ENCODE data around the gene LSAMP. TPM values are rescaled to one million over a fixed set of nuclear protein-coding genes. Genes with fewer than 3 reads are reported as not detected.

The LSAMP gene
- total RNA-seq, 4 donors from 2014 or later: 1.2 to 3.0 (median 1.8) TPM

- no peaks in the 10 kb centered on the region for H3K27me3 ChIP-seq
- 92% methylated on average over 2 of the region's 2 CpGs for WGBS
- H3K4me1 ChIP-seq: no peaks in the 10 kb centered on the region
- no peaks in the 10 kb centered on the region for H3K36me3 ChIP-seq
- no peak for TF ChIP-seq POLR2AphosphoS5 (IDR thresholded peaks at IDR 0.05)
- no peak for TF ChIP-seq POLR2A (IDR thresholded peaks at IDR 0.05; ENCODE audit: low read depth)
- TF ChIP-seq CTCF (IDR thresholded peaks at IDR 0.05): no peak
- TF ChIP-seq EP300 (IDR thresholded peaks at IDR 0.05): no peak
- no peak overlapping the region for H3K4me3 ChIP-seq
- no peak for DNase-seq (ENCODE audit: extremely low spot score)
- no peaks in the 10 kb centered on the region for H3K9me3 ChIP-seq
- intact Hi-C loops (cut with DNase I): no loop called here
- H3K27ac ChIP-seq (replicated peaks in 1 of 4): no peak overlapping the region
Measured at GRCh38 chr3:116413319-116413718, 32.0 kb downstream of the LSAMP start.

GRCh38 chr3:116408473-116408872 is 36.8 kb downstream of the LSAMP start:
- H3K9me3 ChIP-seq: no peaks in the 10 kb centered on the region
- no peak overlapping the region for H3K4me3 ChIP-seq
- WGBS: 78% methylated on average over 2 of the region's 2 CpGs
- H3K4me1 ChIP-seq: no peaks in the 10 kb centered on the region
- intact Hi-C loops (cut with DNase I): no loop called here
- no peak for DNase-seq (ENCODE audit: extremely low spot score)
- no peak overlapping the region for H3K27ac ChIP-seq (replicated peaks in 1 of 4)
- H3K36me3 ChIP-seq: no peaks in the 10 kb centered on the region
- TF ChIP-seq POLR2A (IDR thresholded peaks at IDR 0.05; ENCODE audit: low read depth) (no peak), POLR2AphosphoS5 (IDR thresholded peaks at IDR 0.05) (no peak), CTCF (IDR thresholded peaks at IDR 0.05) (no peak), EP300 (IDR thresholded peaks at IDR 0.05) (no peak)
- no peaks in the 10 kb centered on the region for H3K27me3 ChIP-seq

DNA sequence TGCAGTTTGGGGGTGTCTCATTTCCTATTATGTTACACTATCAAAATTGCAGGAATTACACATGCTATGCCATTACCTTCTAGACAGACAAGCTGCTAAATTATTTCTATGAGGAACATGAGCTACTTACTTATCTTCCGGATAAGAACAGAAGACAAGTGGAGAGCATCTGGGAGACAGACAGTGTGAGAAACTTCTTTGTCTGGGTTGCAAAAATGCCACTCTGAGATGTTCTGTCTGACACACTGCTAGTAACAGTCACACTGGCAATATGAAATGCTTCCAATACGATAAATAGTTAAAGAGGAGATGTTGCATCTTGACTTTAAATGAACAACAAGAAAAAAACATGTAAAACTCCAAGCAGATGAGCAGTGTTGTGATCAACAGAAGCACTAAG is 40.1 kb downstream of the LSAMP start:
- Histone ChIP-seq H3K27me3 (no peaks in the 10 kb centered on the region), H3K9me3 (no peaks in the 10 kb centered on the region), H3K4me3 (no peak overlapping the region), H3K27ac (replicated peaks in 1 of 4) (no peak overlapping the region), H3K4me1 (no peaks in the 10 kb centered on the region), H3K36me3 (no peaks in the 10 kb centered on the region)
- TF ChIP-seq EP300 (IDR thresholded peaks at IDR 0.05): no peak
- no peak for TF ChIP-seq CTCF (IDR thresholded peaks at IDR 0.05)
- no peak for TF ChIP-seq POLR2A (IDR thresholded peaks at IDR 0.05; ENCODE audit: low read depth)
- no peak for TF ChIP-seq POLR2AphosphoS5 (IDR thresholded peaks at IDR 0.05)
- intact Hi-C loops (cut with DNase I): no loop called here
- DNase-seq (ENCODE audit: extremely low spot score): no peak
- WGBS: 80% methylated on average over 2 of the region's 2 CpGs

- Histone ChIP-seq H3K27ac (replicated peaks in 1 of 4) (no peak overlapping the region), H3K9me3 (no peaks in the 10 kb centered on the region), H3K36me3 (no peaks in the 10 kb centered on the region), H3K4me3 (no peak overlapping the region), H3K4me1 (no peaks in the 10 kb centered on the region), H3K27me3 (no peaks in the 10 kb centered on the region)
- TF ChIP-seq CTCF (IDR thresholded peaks at IDR 0.05): no peak
- no peak for DNase-seq (ENCODE audit: extremely low spot score)
- WGBS: 60% methylated on average over 2 of the region's 2 CpGs
- intact Hi-C loops (cut with DNase I): no loop called here
Measured at GRCh38 chr3:116399701-116400226, 45.5 kb downstream of the LSAMP start.

DNA sequence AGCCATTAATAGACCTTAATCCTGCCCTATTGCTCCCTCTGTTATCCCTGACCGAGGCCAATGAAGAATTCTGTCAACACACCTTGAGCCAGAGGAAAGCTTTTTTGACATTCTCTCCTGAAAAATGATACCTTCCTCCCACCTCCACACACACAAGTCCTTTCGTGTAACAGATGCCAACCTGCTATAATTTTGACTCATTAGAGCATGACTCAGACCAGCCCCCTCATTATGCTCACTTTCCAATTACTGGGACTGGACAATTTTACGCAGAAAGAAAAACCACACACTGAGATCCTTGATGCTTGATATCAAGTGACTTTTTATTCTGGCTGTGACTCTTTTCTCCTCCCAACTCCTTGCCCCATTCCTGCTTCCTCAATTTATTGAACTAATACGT is 50.9 kb downstream of the LSAMP start:
- Histone ChIP-seq H3K36me3 (no peaks in the 10 kb centered on the region), H3K4me3 (no peak overlapping the region), H3K27ac (replicated peaks in 1 of 4) (no peak overlapping the region), H3K27me3 (no peaks in the 10 kb centered on the region), H3K4me1 (no peaks in the 10 kb centered on the region), H3K9me3 (peaks cover 0 to 5% (median 0%) of the 10 kb centered on the region in 4 donors)
- WGBS: 68% methylated on average over 4 of the region's 4 CpGs
- DNase-seq (ENCODE audit: extremely low spot score): no peak
- intact Hi-C loops (cut with DNase I): no loop called here
- no peak for TF ChIP-seq CTCF (IDR thresholded peaks at IDR 0.05)
- no peak for TF ChIP-seq POLR2A (IDR thresholded peaks at IDR 0.05; ENCODE audit: low read depth)
- no peak for TF ChIP-seq POLR2AphosphoS5 (IDR thresholded peaks at IDR 0.05)
- TF ChIP-seq EP300 (IDR thresholded peaks at IDR 0.05): no peak

Data from esophagus muscularis mucosa (tissue), 4 donors.